ENCODE measurements around the gene SPINT1. TPM values are rescaled to one million over a fixed set of nuclear protein-coding genes. Genes with fewer than 3 reads are reported as not detected.

Gene SPINT1
- total RNA-seq (2014; rRNA removed; shearing (Covaris generic)), result 0.87 TPM in 1 of 2 replicates, not detected in the other

- Histone ChIP-seq H3K27ac (no peak within 1 kb of the TSS), H3K4me3 (peak within 1 kb of the TSS; percentile 17)
Measured at GRCh38 chr15:40843885-40844695, at the start of gene SPINT1. Gene SPINT1 (plus strand): TSS chr15:40844048. CDS start chr15:40844555, 507 bp downstream.

GRCh38 chr15:40796041-40796440 lies 47.8 kb upstream of the SPINT1 start:
- DNase-seq (ENCODE audit: low read depth in 1 of 2, low spot score in 2 of 2), result no peak

More at GRCh38 chr15:40843885-40844695, at the start of gene SPINT1:
- 0 out of 2 replicates have a peak, but pooled peaks cover 4% of the 10 kb centered on the region for H3K9me3 ChIP-seq (replicated peaks)
- no peaks in the 10 kb centered on the region for H3K36me3 ChIP-seq
- peaks cover 12% of the 10 kb centered on the region for H3K4me1 ChIP-seq (replicated peaks)
- DNase-seq (ENCODE audit: low read depth in 1 of 2, low spot score in 2 of 2), result no peak
- peaks cover 28% of the 10 kb centered on the region for H3K27me3 ChIP-seq (replicated peaks)

GRCh38 chr15:40796512-40796911 lies 47.3 kb upstream of the SPINT1 start:
- peaks cover 12% of the 10 kb centered on the region for H3K4me1 ChIP-seq (replicated peaks)
- H3K4me3 ChIP-seq, result no peak overlapping the region
- no peak overlapping the region for H3K27ac ChIP-seq
- H3K36me3 ChIP-seq, result peaks cover 10% of the 10 kb centered on the region; the same call in 1 of the 2 replicates
- H3K9me3 ChIP-seq (replicated peaks), result no peaks in the 10 kb centered on the region
- no peaks in the 10 kb centered on the region for H3K27me3 ChIP-seq (replicated peaks)
- no peak for DNase-seq (ENCODE audit: low read depth in 1 of 2, low spot score in 2 of 2)

More at GRCh38 chr15:40796041-40796440, 47.8 kb upstream of the SPINT1 start:
- peaks cover 12% of the 10 kb centered on the region; the same call in 1 of the 2 replicates for H3K36me3 ChIP-seq
- H3K9me3 ChIP-seq (replicated peaks), result no peaks in the 10 kb centered on the region
- H3K4me3 ChIP-seq, result no peak overlapping the region
- H3K27ac ChIP-seq, result no peak overlapping the region
- peaks cover 12% of the 10 kb centered on the region for H3K4me1 ChIP-seq (replicated peaks)
- no peaks in the 10 kb centered on the region for H3K27me3 ChIP-seq (replicated peaks)

GRCh38 chr15:40799523-40799922 lies 44.3 kb upstream of the SPINT1 start:
- Histone ChIP-seq H3K9me3 (replicated peaks) (no peaks in the 10 kb centered on the region), H3K36me3 (peaks cover 5% of the 10 kb centered on the region; the same call in 1 of the 2 replicates), H3K4me1 (replicated peaks) (no peaks in the 10 kb centered on the region), H3K27me3 (replicated peaks) (no peaks in the 10 kb centered on the region), H3K4me3 (no peak overlapping the region), H3K27ac (no peak overlapping the region)
- DNase-seq (ENCODE audit: low read depth in 1 of 2, low spot score in 2 of 2), result no peak

- DNase-seq (ENCODE audit: low read depth in 1 of 2, low spot score in 2 of 2), result no peak
- peaks cover 9% of the 10 kb centered on the region for H3K36me3 ChIP-seq
- peaks cover 8% of the 10 kb centered on the region for H3K4me1 ChIP-seq (replicated peaks)
- H3K27ac ChIP-seq, result no peak overlapping the region
- no peak overlapping the region for H3K4me3 ChIP-seq
- no peaks in the 10 kb centered on the region for H3K9me3 ChIP-seq (replicated peaks)
- no peaks in the 10 kb centered on the region for H3K27me3 ChIP-seq (replicated peaks)
Measured at GRCh38 chr15:40803076-40803475, 40.8 kb upstream of the SPINT1 start.

GRCh38 chr15:40803688-40804087 lies 40.2 kb upstream of the SPINT1 start:
- no peak for DNase-seq (ENCODE audit: low read depth in 1 of 2, low spot score in 2 of 2)
- H3K9me3 ChIP-seq (replicated peaks), result no peaks in the 10 kb centered on the region
- H3K27ac ChIP-seq, result no peak overlapping the region
- H3K4me1 ChIP-seq (replicated peaks), result peaks cover 13% of the 10 kb centered on the region
- no peak overlapping the region for H3K4me3 ChIP-seq
- H3K27me3 ChIP-seq (replicated peaks), result no peaks in the 10 kb centered on the region
- peaks cover 9% of the 10 kb centered on the region for H3K36me3 ChIP-seq

GRCh38 chr15:40806672-40807027 lies 37.2 kb upstream of the SPINT1 start:
- peak overlapping the region; percentile 77 for H3K4me3 ChIP-seq
- DNase-seq (ENCODE audit: low read depth in 1 of 2, low spot score in 2 of 2), result no peak
- H3K27me3 ChIP-seq (replicated peaks), result no peaks in the 10 kb centered on the region
- peak overlapping the region; percentile 76; the same call in 1 of the 2 replicates for H3K27ac ChIP-seq
- peaks cover 7% of the 10 kb centered on the region for H3K36me3 ChIP-seq
- no peaks in the 10 kb centered on the region for H3K9me3 ChIP-seq (replicated peaks)
- peaks cover 13% of the 10 kb centered on the region for H3K4me1 ChIP-seq (replicated peaks)

GRCh38 chr15:40807028-40807887 lies 36.6 kb upstream of the SPINT1 start, which contains the start of the genes DNAJC17 and ZFYVE19:
Gene DNAJC17 (minus strand): TSS chr15:40807473. CDS start chr15:40807446, 27 bp downstream.
Gene ZFYVE19 (plus strand): TSS chr15:40807089. CDS start chr15:40807590, 501 bp downstream.
- H3K4me1 ChIP-seq (replicated peaks), result peaks cover 13% of the 10 kb centered on the region
- no peaks in the 10 kb centered on the region for H3K27me3 ChIP-seq (replicated peaks)
- H3K9me3 ChIP-seq (replicated peaks), result no peaks in the 10 kb centered on the region
- peak within 1 kb of the TSS; percentile 77 for H3K4me3 ChIP-seq
- peak; percentile 92 to 97 for DNase-seq (ENCODE audit: low read depth in 1 of 2, low spot score in 2 of 2)
- peaks cover 10% of the 10 kb centered on the region for H3K36me3 ChIP-seq
- H3K27ac ChIP-seq, result peak within 1 kb of the TSS; percentile 76

- Histone ChIP-seq H3K4me3 (peak overlapping the region; percentile 77), H3K4me1 (replicated peaks) (peaks cover 13% of the 10 kb centered on the region), H3K9me3 (replicated peaks) (no peaks in the 10 kb centered on the region), H3K27me3 (replicated peaks) (no peaks in the 10 kb centered on the region), H3K36me3 (peaks cover 11% of the 10 kb centered on the region), H3K27ac (no peak overlapping the region)
- no peak for DNase-seq (ENCODE audit: low read depth in 1 of 2, low spot score in 2 of 2)
Measured at GRCh38 chr15:40807888-40808461, 35.9 kb upstream of the SPINT1 start.

GRCh38 chr15:40808861-40809450 lies 34.9 kb upstream of the SPINT1 start:
- Histone ChIP-seq H3K36me3 (peaks cover 21% of the 10 kb centered on the region), H3K4me3 (no peak overlapping the region), H3K9me3 (replicated peaks) (no peaks in the 10 kb centered on the region), H3K27me3 (replicated peaks) (no peaks in the 10 kb centered on the region), H3K4me1 (replicated peaks) (peaks cover 13% of the 10 kb centered on the region), H3K27ac (no peak overlapping the region)
- no peak for DNase-seq (ENCODE audit: low read depth in 1 of 2, low spot score in 2 of 2)

GRCh38 chr15:40812721-40813425 lies 31.0 kb upstream of the SPINT1 start:
- Histone ChIP-seq H3K36me3 (peaks cover 29% of the 10 kb centered on the region), H3K4me1 (replicated peaks) (peaks cover 8% of the 10 kb centered on the region), H3K4me3 (no peak overlapping the region), H3K27me3 (replicated peaks) (no peaks in the 10 kb centered on the region), H3K9me3 (replicated peaks) (no peaks in the 10 kb centered on the region), H3K27ac (no peak overlapping the region)
- no peak for DNase-seq (ENCODE audit: low read depth in 1 of 2, low spot score in 2 of 2)

- H3K4me3 ChIP-seq, result no peak overlapping the region
- no peaks in the 10 kb centered on the region for H3K27me3 ChIP-seq (replicated peaks)
- no peak overlapping the region for H3K27ac ChIP-seq
- no peaks in the 10 kb centered on the region for H3K9me3 ChIP-seq (replicated peaks)
- H3K36me3 ChIP-seq, result peaks cover 29% of the 10 kb centered on the region
- no peaks in the 10 kb centered on the region for H3K4me1 ChIP-seq (replicated peaks)
- DNase-seq (ENCODE audit: low read depth in 1 of 2, low spot score in 2 of 2), result no peak
Measured at GRCh38 chr15:40815042-40815698, 28.7 kb upstream of the SPINT1 start.

Measured in SJSA1 (cell line).